Measurements from ENCODE around the gene CNPY3.

DNA sequence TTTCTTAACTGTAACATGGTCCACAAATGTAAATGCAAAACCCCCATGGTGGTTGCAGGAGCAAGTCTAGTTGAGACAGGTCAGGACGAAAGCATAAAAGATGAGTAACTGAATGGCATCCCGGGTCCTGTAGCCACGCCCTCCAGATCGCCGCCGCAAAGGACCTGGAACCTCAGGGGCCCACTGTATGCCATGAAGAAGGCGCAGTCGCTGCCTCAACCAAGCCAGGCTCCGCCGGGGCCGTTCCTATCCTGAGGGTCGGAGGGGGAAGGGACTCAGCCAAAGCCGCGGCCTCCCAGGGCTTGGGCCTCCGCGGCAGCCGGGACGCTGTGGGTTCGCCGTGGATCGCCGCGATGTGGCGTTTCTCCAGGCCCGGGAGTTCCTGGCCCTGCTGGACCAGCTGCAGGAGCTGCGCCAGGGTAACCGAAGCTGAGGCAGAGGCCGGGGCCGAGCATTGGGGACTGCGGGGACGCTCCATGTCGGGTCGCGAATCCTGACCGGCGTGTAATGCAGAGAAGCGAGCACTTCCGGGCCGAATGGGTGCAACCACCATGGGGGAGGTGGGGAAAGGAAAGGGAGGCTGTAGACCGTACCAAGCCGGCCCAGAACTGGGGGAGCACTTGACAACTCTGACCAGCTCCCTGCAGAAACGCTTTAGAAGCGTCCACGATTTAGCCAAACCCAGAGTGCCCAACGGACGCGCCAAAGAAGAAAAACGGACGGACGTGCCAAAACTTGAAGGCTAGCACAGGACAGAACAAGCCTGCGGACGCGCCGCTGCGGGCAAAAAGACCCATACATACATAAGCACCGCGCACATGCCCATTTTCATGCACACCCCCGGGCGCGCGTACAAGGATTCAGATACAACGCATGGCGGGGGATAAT is 38.7 kb upstream of the CNPY3 start:
- TF ChIP-seq GATA2 (IDR thresholded peaks at IDR 0.05; ENCODE audit: low read depth, low read length): no peak
- TF ChIP-seq GATA3 (IDR thresholded peaks at IDR 0.05; ENCODE audit: low read depth, low read length): no peak

Measured in SH-SY5Y (cell line).